ENCODE measurements around the gene CARD11.
"Not testable (repeated sequence)": the region's sequence is repeated elsewhere in the genome, so short reads cannot be mapped to it uniquely, and the experiment has no call there.

The CARD11 gene

DNA sequence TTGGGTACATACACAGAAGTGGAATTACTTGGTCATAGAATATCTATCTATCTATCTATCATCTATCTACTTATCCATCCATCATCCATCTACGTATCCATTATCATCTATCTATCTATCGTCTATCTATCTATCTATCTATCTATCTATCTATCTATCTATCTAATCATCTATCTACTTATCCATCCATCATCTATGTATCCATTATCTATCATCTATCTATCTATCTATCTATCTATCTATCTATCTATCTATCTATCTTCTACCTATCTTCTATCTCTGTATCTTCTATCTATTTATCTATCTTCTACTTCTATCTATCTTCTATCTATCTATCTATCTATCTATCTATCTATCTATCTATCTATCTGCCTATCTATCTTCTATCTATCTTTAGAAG is 123.2 kb downstream of the CARD11 start:
- H3K27ac ChIP-seq (ENCODE audit: low read depth, low read length); H3K4me1 ChIP-seq (ENCODE audit: control insufficient read depth, insufficient read depth, low read length); H3K9ac ChIP-seq (ENCODE audit: low read length); H3K27me3 ChIP-seq (ENCODE audit: control insufficient read depth, insufficient read depth, low read length); H3K36me3 ChIP-seq (ENCODE audit: control insufficient read depth, insufficient read depth, low read length); H3K4me3 ChIP-seq (ENCODE audit: low read length): not testable (repeated sequence)

GRCh38 chr7:2920041-2920440 is 123.6 kb downstream of the CARD11 start:
- Histone ChIP-seq H3K36me3 (ENCODE audit: control insufficient read depth, insufficient read depth, low read length) (no peaks in the 10 kb centered on the region), H3K4me1 (ENCODE audit: control insufficient read depth, insufficient read depth, low read length) (no peaks in the 10 kb centered on the region), H3K27me3 (ENCODE audit: control insufficient read depth, insufficient read depth, low read length) (no peaks in the 10 kb centered on the region), H3K9ac (ENCODE audit: low read length) (no peak overlapping the region), H3K27ac (ENCODE audit: low read depth, low read length) (no peak overlapping the region), H3K4me3 (ENCODE audit: low read length) (no peak overlapping the region)

GRCh38 chr7:2919256-2919655 is 124.4 kb downstream of the CARD11 start:
- Histone ChIP-seq H3K9ac (ENCODE audit: low read length) (no peak overlapping the region), H3K27ac (ENCODE audit: low read depth, low read length) (no peak overlapping the region), H3K4me3 (ENCODE audit: low read length) (no peak overlapping the region), H3K27me3 (ENCODE audit: control insufficient read depth, insufficient read depth, low read length) (no peaks in the 10 kb centered on the region), H3K36me3 (ENCODE audit: control insufficient read depth, insufficient read depth, low read length) (no peaks in the 10 kb centered on the region), H3K4me1 (ENCODE audit: control insufficient read depth, insufficient read depth, low read length) (no peaks in the 10 kb centered on the region)

DNA sequence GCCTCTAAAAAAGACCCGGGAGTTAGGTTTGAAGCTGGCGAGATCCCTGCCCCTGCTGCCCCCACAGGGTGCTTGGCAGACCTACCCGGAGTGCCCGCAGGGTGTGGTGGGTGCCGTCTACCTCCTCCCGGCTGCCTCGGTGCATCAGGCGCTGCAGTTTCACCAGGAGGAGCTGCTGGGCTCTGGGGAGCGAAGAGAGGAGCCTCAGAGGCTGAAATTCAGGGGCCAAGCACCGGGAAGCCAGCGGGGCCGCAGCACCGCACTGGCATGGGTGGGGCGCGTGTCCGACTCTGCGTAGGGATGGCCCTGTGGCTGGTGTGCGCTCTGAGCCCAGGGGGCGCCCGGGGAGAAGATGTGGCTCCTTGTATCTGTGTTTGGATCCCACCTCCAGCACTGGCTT is 125.3 kb downstream of the CARD11 start:
- H3K27me3 ChIP-seq (ENCODE audit: control insufficient read depth, insufficient read depth, low read length), result no peaks in the 10 kb centered on the region
- H3K4me1 ChIP-seq (ENCODE audit: control insufficient read depth, insufficient read depth, low read length), result no peaks in the 10 kb centered on the region
- H3K9ac ChIP-seq (ENCODE audit: low read length), result no peak overlapping the region
- H3K27ac ChIP-seq (ENCODE audit: low read depth, low read length), result no peak overlapping the region
- no peak overlapping the region for H3K4me3 ChIP-seq (ENCODE audit: low read length)
- no peaks in the 10 kb centered on the region for H3K36me3 ChIP-seq (ENCODE audit: control insufficient read depth, insufficient read depth, low read length)

DNA sequence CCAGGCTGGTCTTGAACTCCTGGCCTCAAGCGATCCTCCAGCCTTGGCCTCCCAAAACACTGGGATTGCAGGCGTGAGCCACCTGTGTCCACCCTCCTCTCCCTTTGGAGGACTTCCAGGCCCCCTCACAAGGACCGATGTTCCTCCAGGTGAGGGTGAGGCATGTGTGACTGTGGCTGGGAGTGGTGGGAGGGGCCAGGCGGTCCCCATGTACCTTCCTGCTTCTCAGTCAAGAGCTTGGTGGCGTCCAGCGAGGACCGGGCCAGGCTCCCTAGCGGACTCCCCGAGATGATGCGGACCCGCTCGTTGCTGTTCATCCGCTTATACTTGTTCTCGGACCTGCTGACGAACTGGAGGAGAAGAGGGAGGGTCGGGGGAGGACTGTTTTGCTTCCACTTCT is 128.6 kb downstream of the CARD11 start:
- H3K36me3 ChIP-seq (ENCODE audit: control insufficient read depth, insufficient read depth, low read length), result no peaks in the 10 kb centered on the region
- no peaks in the 10 kb centered on the region for H3K27me3 ChIP-seq (ENCODE audit: control insufficient read depth, insufficient read depth, low read length)
- no peak overlapping the region for H3K27ac ChIP-seq (ENCODE audit: low read depth, low read length)
- no peak overlapping the region for H3K9ac ChIP-seq (ENCODE audit: low read length)
- H3K4me1 ChIP-seq (ENCODE audit: control insufficient read depth, insufficient read depth, low read length), result no peaks in the 10 kb centered on the region
- no peak overlapping the region for H3K4me3 ChIP-seq (ENCODE audit: low read length)

- no peaks in the 10 kb centered on the region for H3K4me1 ChIP-seq (ENCODE audit: control insufficient read depth, insufficient read depth, low read length)
- no peak overlapping the region for H3K27ac ChIP-seq (ENCODE audit: low read depth, low read length)
- H3K4me3 ChIP-seq (ENCODE audit: low read length), result no peak overlapping the region
- no peaks in the 10 kb centered on the region for H3K27me3 ChIP-seq (ENCODE audit: control insufficient read depth, insufficient read depth, low read length)
- no peaks in the 10 kb centered on the region for H3K36me3 ChIP-seq (ENCODE audit: control insufficient read depth, insufficient read depth, low read length)
- no peak overlapping the region for H3K9ac ChIP-seq (ENCODE audit: low read length)
These were observed 129.8 kb downstream of the CARD11 start for GRCh38 chr7:2913760-2914387.

GRCh38 chr7:2912684-2913439 is 130.8 kb downstream of the CARD11 start:
- H3K27me3 ChIP-seq (ENCODE audit: control insufficient read depth, insufficient read depth, low read length), result no peaks in the 10 kb centered on the region
- no peaks in the 10 kb centered on the region for H3K4me1 ChIP-seq (ENCODE audit: control insufficient read depth, insufficient read depth, low read length)
- H3K4me3 ChIP-seq (ENCODE audit: low read length), result no peak overlapping the region
- no peaks in the 10 kb centered on the region for H3K36me3 ChIP-seq (ENCODE audit: control insufficient read depth, insufficient read depth, low read length)
- H3K27ac ChIP-seq (ENCODE audit: low read depth, low read length), result no peak overlapping the region
- no peak overlapping the region for H3K9ac ChIP-seq (ENCODE audit: low read length)

DNA sequence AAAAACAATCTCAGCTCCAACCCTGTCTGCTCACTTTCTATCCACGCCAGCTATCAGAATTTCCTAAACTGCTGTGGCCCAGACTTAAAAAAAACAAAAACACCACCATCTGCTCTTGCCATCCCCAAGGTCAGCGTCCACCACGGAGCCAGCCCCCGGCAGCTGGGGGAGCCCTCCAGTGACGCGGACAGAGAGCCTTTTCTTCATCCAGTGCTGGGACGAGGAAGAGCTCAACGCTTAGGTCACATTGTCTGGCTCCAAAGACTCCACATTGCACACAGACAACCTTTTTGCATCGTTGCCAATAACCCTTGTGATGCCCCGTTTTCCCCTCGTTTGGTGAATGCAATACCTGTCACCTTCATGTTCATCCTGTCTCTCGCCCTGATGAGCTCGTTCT is 132.2 kb downstream of the CARD11 start:
- no peaks in the 10 kb centered on the region for H3K4me1 ChIP-seq (ENCODE audit: control insufficient read depth, insufficient read depth, low read length)
- H3K9ac ChIP-seq (ENCODE audit: low read length), result no peak overlapping the region
- H3K4me3 ChIP-seq (ENCODE audit: low read length), result no peak overlapping the region
- no peaks in the 10 kb centered on the region for H3K27me3 ChIP-seq (ENCODE audit: control insufficient read depth, insufficient read depth, low read length)
- no peak overlapping the region for H3K27ac ChIP-seq (ENCODE audit: low read depth, low read length)
- no peaks in the 10 kb centered on the region for H3K36me3 ChIP-seq (ENCODE audit: control insufficient read depth, insufficient read depth, low read length)

- Histone ChIP-seq H3K4me3 (ENCODE audit: low read length) (no peak overlapping the region), H3K4me1 (ENCODE audit: control insufficient read depth, insufficient read depth, low read length) (no peaks in the 10 kb centered on the region), H3K27ac (ENCODE audit: low read depth, low read length) (no peak overlapping the region), H3K9ac (ENCODE audit: low read length) (no peak overlapping the region), H3K36me3 (ENCODE audit: control insufficient read depth, insufficient read depth, low read length) (no peaks in the 10 kb centered on the region), H3K27me3 (ENCODE audit: control insufficient read depth, insufficient read depth, low read length) (no peaks in the 10 kb centered on the region)
These were observed 134.1 kb downstream of the CARD11 start for GRCh38 chr7:2909471-2910039.

DNA sequence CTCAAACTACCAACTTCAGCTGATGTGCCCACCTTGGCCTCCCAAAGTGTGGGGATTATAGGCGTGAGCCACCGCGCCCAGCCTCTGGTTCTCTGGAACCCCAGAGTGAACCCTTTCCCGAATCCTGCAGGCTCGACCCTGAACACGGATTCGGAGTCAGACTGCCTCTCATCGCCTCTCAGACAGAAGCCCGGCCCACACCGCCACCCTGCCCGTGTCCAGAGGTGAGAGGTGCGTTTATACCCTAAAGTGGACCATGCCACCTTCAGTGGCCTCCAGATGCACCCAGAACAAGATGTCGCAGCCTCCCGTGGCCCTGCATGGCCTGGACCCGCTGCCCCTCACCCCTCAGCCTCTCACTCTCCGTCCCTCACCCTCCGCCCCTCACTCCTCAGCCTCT is 134.6 kb downstream of the CARD11 start:
- Histone ChIP-seq H3K27me3 (ENCODE audit: control insufficient read depth, insufficient read depth, low read length) (no peaks in the 10 kb centered on the region), H3K27ac (ENCODE audit: low read depth, low read length) (no peak overlapping the region), H3K9ac (ENCODE audit: low read length) (no peak overlapping the region), H3K36me3 (ENCODE audit: control insufficient read depth, insufficient read depth, low read length) (no peaks in the 10 kb centered on the region), H3K4me1 (ENCODE audit: control insufficient read depth, insufficient read depth, low read length) (no peaks in the 10 kb centered on the region), H3K4me3 (ENCODE audit: low read length) (no peak overlapping the region)

- Histone ChIP-seq H3K4me3 (ENCODE audit: low read length) (no peak overlapping the region), H3K27me3 (ENCODE audit: control insufficient read depth, insufficient read depth, low read length) (no peaks in the 10 kb centered on the region), H3K27ac (ENCODE audit: low read depth, low read length) (no peak overlapping the region), H3K9ac (ENCODE audit: low read length) (no peak overlapping the region), H3K36me3 (ENCODE audit: control insufficient read depth, insufficient read depth, low read length) (no peaks in the 10 kb centered on the region), H3K4me1 (ENCODE audit: control insufficient read depth, insufficient read depth, low read length) (no peaks in the 10 kb centered on the region)
These were observed 135.5 kb downstream of the CARD11 start for GRCh38 chr7:2908103-2908683.

- Histone ChIP-seq H3K4me1 (ENCODE audit: control insufficient read depth, insufficient read depth, low read length) (no peaks in the 10 kb centered on the region), H3K9ac (ENCODE audit: low read length) (no peak overlapping the region), H3K27me3 (ENCODE audit: control insufficient read depth, insufficient read depth, low read length) (no peaks in the 10 kb centered on the region), H3K36me3 (ENCODE audit: control insufficient read depth, insufficient read depth, low read length) (no peaks in the 10 kb centered on the region), H3K27ac (ENCODE audit: low read depth, low read length) (no peak overlapping the region), H3K4me3 (ENCODE audit: low read length) (no peak overlapping the region)
These were observed 137.3 kb downstream of the CARD11 start for GRCh38 chr7:2906197-2906931.

Data from rectal smooth muscle tissue (tissue), 1 donor.